ENCODE measurements around the gene RSPH3. TPM values are rescaled to one million over a fixed set of nuclear protein-coding genes. Genes with fewer than 3 reads are reported as not detected.

Gene RSPH3
- polyA plus RNA-seq, 1 of the 3 experiments (the other 2 are of a cell fraction): 2.1 TPM

DNA sequence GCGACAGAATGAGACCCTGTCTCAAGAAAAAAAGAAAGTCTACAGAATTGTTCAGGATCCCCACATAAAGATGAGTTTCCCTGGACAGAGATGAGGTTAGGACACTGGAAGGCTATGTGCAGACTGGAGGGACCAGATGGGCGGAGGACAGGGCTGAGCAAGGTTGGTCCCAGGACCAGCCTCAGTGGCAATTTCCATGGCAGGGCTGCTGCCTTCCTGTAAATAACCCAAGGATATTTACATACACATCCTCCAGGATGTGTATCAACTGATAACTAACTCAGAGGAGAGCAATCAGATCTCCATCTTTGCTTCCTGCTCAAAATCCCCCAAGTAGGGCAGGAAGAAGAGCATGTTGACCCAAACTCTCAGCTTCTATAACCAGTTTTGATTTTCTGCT, 58.8 kb downstream of the RSPH3 start:
- Histone ChIP-seq H3K27ac (ENCODE audit: low read depth in 2 of 2, low read length in 1 of 2) (no peak overlapping the region), H3K36me3 (replicated peaks in 1 of 2; ENCODE audit: control insufficient read depth in 1 of 2, insufficient read depth in 2 of 2, low read length in 1 of 2) (no peaks in the 10 kb centered on the region), H3K27me3 (ENCODE audit: insufficient read depth) (no peaks in the 10 kb centered on the region), H3K79me2 (ENCODE audit: insufficient read depth) (no peaks in the 10 kb centered on the region), H3K4me1 (ENCODE audit: control insufficient read depth in 1 of 2, insufficient read depth in 2 of 2, low read depth in 1 of 2, low read length in 1 of 2) (no peaks in the 10 kb centered on the region), H4K20me1 (ENCODE audit: insufficient read depth) (no peaks in the 10 kb centered on the region), H3F3A (replicated peaks; ENCODE audit: insufficient read depth) (no peaks in the 10 kb centered on the region), H3K9ac (no peak overlapping the region), H3K4me3 (ENCODE audit: low read depth in 2 of 2, low read length in 1 of 2) (no peak overlapping the region), H3K9me2 (no peaks in the 10 kb centered on the region), H2AFZ (ENCODE audit: low read depth) (no peak overlapping the region), H3K9me3 (0 out of 2 replicates have a peak, but pooled peaks cover 3% of the 10 kb centered on the region), H3K4me2 (no peak overlapping the region)
- WGBS (ENCODE audit: low lambda C conversion rate): 67% methylated on average over 2 of the region's 2 CpGs
- DNase-seq: no peak
- ChIA-PET POLR2A (no interaction called here), CTCF (no interaction called here)
- TF ChIP-seq RAD21 (IDR thresholded peaks at IDR 0.05; ENCODE audit: low read length) (no peak), SMC3 (IDR thresholded peaks at IDR 0.05; ENCODE audit: low read depth, low read length) (no peak), TEAD4 (IDR thresholded peaks at IDR 0.05; ENCODE audit: borderline replicate concordance, insufficient read depth) (no peak), TCF12 (IDR thresholded peaks at IDR 0.05) (no peak), RXRA (IDR thresholded peaks at IDR 0.05; ENCODE audit: borderline replicate concordance, low read depth) (no peak)
- TF ChIP-seq, protein P1, sequence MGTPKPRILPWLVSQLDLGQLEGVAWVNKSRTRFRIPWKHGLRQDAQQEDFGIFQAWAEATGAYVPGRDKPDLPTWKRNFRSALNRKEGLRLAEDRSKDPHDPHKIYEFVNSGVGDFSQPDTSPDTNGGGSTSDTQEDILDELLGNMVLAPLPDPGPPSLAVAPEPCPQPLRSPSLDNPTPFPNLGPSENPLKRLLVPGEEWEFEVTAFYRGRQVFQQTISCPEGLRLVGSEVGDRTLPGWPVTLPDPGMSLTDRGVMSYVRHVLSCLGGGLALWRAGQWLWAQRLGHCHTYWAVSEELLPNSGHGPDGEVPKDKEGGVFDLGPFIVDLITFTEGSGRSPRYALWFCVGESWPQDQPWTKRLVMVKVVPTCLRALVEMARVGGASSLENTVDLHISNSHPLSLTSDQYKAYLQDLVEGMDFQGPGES (IDR thresholded peaks at IDR 0.05; ENCODE audit: low read depth, low read length): no peak
- TF ChIP-seq, protein P2, sequence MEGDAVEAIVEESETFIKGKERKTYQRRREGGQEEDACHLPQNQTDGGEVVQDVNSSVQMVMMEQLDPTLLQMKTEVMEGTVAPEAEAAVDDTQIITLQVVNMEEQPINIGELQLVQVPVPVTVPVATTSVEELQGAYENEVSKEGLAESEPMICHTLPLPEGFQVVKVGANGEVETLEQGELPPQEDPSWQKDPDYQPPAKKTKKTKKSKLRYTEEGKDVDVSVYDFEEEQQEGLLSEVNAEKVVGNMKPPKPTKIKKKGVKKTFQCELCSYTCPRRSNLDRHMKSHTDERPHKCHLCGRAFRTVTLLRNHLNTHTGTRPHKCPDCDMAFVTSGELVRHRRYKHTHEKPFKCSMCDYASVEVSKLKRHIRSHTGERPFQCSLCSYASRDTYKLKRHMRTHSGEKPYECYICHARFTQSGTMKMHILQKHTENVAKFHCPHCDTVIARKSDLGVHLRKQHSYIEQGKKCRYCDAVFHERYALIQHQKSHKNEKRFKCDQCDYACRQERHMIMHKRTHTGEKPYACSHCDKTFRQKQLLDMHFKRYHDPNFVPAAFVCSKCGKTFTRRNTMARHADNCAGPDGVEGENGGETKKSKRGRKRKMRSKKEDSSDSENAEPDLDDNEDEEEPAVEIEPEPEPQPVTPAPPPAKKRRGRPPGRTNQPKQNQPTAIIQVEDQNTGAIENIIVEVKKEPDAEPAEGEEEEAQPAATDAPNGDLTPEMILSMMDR (IDR thresholded peaks at IDR 0.05): no peak

DNA sequence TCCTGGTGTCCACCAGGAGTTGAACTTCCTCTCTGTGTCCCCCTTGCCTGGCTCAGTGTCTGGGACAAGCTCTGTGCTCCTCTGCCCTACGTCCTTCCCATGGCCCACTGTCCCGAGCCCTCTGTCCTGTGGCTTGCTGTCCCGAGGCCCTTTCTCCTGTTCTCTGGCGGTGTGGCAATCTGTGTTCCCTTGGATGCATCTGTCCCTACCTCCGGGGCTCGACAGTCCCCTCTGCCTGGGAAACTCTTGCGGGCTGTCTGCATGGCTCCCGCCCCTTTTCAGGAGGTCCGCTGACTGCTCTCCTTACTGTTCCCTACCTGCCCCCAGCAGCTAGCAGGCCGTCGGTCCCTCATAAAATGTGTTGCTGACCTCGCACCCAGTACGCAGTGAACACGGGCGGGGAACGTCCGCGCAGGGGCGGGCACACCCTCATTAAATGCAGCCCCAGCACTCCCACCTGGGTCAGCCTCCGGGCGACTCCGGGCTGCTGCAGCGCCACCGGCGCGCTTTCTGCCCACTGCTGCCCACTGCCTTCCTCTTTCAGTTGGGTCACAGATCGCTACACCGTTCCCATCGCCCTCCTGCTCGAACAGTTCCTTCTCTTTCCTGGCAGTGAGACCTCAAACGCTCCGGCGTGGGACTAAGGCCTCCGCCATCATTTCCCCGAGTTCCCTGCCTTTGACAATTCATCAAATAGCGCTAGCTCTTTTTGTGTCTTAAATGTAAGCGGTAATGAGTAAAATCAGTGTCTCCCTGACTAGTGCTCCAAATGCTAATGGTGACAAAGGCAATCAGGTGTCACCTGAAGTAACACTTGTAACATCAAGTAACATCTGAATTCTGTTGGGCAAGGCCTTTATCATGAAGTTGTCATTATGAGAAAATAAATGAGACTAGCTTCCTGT, 60.5 kb downstream of the RSPH3 start:
- no peak overlapping the region for H3K9ac ChIP-seq
- TF ChIP-seq RFX5 (IDR thresholded peaks at IDR 0.05; ENCODE audit: low read length) (no peak), FOSL2 (IDR thresholded peaks at IDR 0.05; ENCODE audit: borderline replicate concordance, low read depth) (no peak), EP300 (IDR thresholded peaks at IDR 0.05; ENCODE audit: borderline replicate concordance in 1 of 2, low read depth in 1 of 2, low read length in 1 of 2) (no peak), TEAD4 (IDR thresholded peaks at IDR 0.05; ENCODE audit: borderline replicate concordance, insufficient read depth) (no peak), FOXM1 (IDR thresholded peaks at IDR 0.05; ENCODE audit: low read depth) (no peak), EZH2phosphoT487 (IDR thresholded peaks at IDR 0.05; ENCODE audit: borderline replicate concordance, low read depth) (no peak), MEF2A (IDR thresholded peaks at IDR 0.05; ENCODE audit: borderline replicate concordance, low read depth) (no peak), GABPA (IDR thresholded peaks at IDR 0.05; ENCODE audit: low read depth) (no peak), RCOR1 (IDR thresholded peaks at IDR 0.05; ENCODE audit: low read length) (no peak), RXRA (IDR thresholded peaks at IDR 0.05; ENCODE audit: borderline replicate concordance, low read depth) (no peak), GATA2 (CRISPR knock-in tag; IDR thresholded peaks at IDR 0.05) (no peak), JUND (IDR thresholded peaks at IDR 0.05) (no peak), CHD2 (IDR thresholded peaks at IDR 0.05; ENCODE audit: low read length, partially characterized antibody) (no peak), NRF1 (IDR thresholded peaks at IDR 0.05; ENCODE audit: low read depth, low read length) (no peak)
- TF ChIP-seq, protein P3, sequence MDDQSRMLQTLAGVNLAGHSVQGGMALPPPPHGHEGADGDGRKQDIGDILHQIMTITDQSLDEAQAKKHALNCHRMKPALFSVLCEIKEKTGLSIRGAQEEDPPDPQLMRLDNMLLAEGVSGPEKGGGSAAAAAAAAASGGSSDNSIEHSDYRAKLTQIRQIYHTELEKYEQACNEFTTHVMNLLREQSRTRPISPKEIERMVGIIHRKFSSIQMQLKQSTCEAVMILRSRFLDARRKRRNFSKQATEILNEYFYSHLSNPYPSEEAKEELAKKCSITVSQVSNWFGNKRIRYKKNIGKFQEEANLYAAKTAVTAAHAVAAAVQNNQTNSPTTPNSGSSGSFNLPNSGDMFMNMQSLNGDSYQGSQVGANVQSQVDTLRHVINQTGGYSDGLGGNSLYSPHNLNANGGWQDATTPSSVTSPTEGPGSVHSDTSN (IDR thresholded peaks at IDR 0.05): no peak
- TF ChIP-seq, protein P4, sequence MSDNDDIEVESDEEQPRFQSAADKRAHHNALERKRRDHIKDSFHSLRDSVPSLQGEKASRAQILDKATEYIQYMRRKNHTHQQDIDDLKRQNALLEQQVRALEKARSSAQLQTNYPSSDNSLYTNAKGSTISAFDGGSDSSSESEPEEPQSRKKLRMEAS (IDR thresholded peaks at IDR 0.05; ENCODE audit: low read depth): no peak
- TF ChIP-seq, protein P5, sequence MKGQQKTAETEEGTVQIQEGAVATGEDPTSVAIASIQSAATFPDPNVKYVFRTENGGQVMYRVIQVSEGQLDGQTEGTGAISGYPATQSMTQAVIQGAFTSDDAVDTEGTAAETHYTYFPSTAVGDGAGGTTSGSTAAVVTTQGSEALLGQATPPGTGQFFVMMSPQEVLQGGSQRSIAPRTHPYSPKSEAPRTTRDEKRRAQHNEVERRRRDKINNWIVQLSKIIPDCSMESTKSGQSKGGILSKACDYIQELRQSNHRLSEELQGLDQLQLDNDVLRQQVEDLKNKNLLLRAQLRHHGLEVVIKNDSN (IDR thresholded peaks at IDR 0.05; ENCODE audit: borderline replicate concordance, low read depth): no peak

More for the DNA sequence above, 60.5 kb downstream of the RSPH3 start:
- H3K27ac ChIP-seq (ENCODE audit: low read depth in 2 of 2, low read length in 1 of 2): no peak overlapping the region
- no peaks in the 10 kb centered on the region for H3K4me1 ChIP-seq (ENCODE audit: control insufficient read depth in 1 of 2, insufficient read depth in 2 of 2, low read depth in 1 of 2, low read length in 1 of 2)
- no peak overlapping the region for H2AFZ ChIP-seq (ENCODE audit: low read depth)
- no peaks in the 10 kb centered on the region for H3K9me2 ChIP-seq
- H3K36me3 ChIP-seq (replicated peaks in 1 of 2; ENCODE audit: control insufficient read depth in 1 of 2, insufficient read depth in 2 of 2, low read length in 1 of 2): no peaks in the 10 kb centered on the region
- no peaks in the 10 kb centered on the region for H4K20me1 ChIP-seq (ENCODE audit: insufficient read depth)
- WGBS (ENCODE audit: low lambda C conversion rate): 89% methylated on average over 32 of the region's 37 CpGs
- CTCF ChIA-PET: no interaction called here
- no peak overlapping the region for H3K4me2 ChIP-seq
- no peak overlapping the region for H3K4me3 ChIP-seq (ENCODE audit: low read depth in 2 of 2, low read length in 1 of 2)
- H3K27me3 ChIP-seq (ENCODE audit: insufficient read depth): no peaks in the 10 kb centered on the region
- POLR2A ChIA-PET: no interaction called here
- H3F3A ChIP-seq (replicated peaks; ENCODE audit: insufficient read depth): no peaks in the 10 kb centered on the region
- H3K9me3 ChIP-seq: 0 out of 2 replicates have a peak, but pooled peaks cover 3% of the 10 kb centered on the region
- no peaks in the 10 kb centered on the region for H3K79me2 ChIP-seq (ENCODE audit: insufficient read depth)
- no peak for DNase-seq

All from SK-N-SH (cell line).